HepG2 (cell line): ENCODE results near the gene AP5Z1.

Experiments used
- CBX2 ChIP-seq, 2 experiments: fragments of 200-600 bp in 1 of 2; sonication (generic); formaldehyde crosslinking in 1 of 2; IDR thresholded peaks; 2 replicates each; pipeline versions ENCODE4 v1.7.0 to v1.8.1; 2018 to 2022; ENCODE audit warnings: low read depth in 2 of 2, low read length in 1 of 2, mild to moderate bottlenecking in 1 of 2, missing genetic modification reagents in 1 of 2
- FOXK2 ChIP-seq: fragments of 450-650 bp; IDR thresholded peaks from 2 replicates; pipeline ENCODE4 v1.6.1; 2016
- HMGXB4 ChIP-seq, 2 experiments: sonication (generic) in 1 of 2; formaldehyde crosslinking in 1 of 2; IDR thresholded peaks; 2 replicates each; pipeline versions ENCODE4 v1.4.0 to v1.6.1; 2018 to 2020; ENCODE audit warnings: missing genetic modification reagents in 2 of 2, borderline replicate concordance in 1 of 2, low read depth in 1 of 2, mild to moderate bottlenecking in 1 of 2, missing biosample characterization in 1 of 2
- KLF6 ChIP-seq: IDR thresholded peaks from 2 replicates; pipeline ENCODE4 v1.8.0; 2016; ENCODE audit warnings: missing biosample characterization, missing genetic modification reagents
- YY1 ChIP-seq: IDR thresholded peaks from 2 replicates; pipeline ENCODE4 v1.6.1; 2011; ENCODE audit warnings: low read length, low read depth, moderate library complexity, mild to moderate bottlenecking; ENCODE audit not compliant: insufficient read depth, insufficient replicate concordance
- ZFP82 ChIP-seq: sonication (generic); formaldehyde crosslinking; IDR thresholded peaks from 2 replicates; pipeline ENCODE4 v1.5.1; 2020; ENCODE audit warnings: mild to moderate bottlenecking, missing genetic modification reagents, borderline replicate concordance
- ZNF563 ChIP-seq: sonication (generic); formaldehyde crosslinking; IDR thresholded peaks from 2 replicates; pipeline ENCODE4 v1.8.0; 2022; ENCODE audit warnings: mild to moderate bottlenecking, moderate library complexity, missing genetic modification reagents
- TF ChIP-seq, protein P1 (sequence below): sonication (generic); formaldehyde crosslinking; IDR thresholded peaks from 2 replicates; pipeline ENCODE4 v1.5.1; 2020; ENCODE audit warnings: mild to moderate bottlenecking, missing genetic modification reagents, moderate library complexity
- TF ChIP-seq, protein P2 (sequence below): sonication (generic); formaldehyde crosslinking; IDR thresholded peaks from 2 replicates; pipeline ENCODE4 v1.5.0; 2020; ENCODE audit warnings: mild to moderate bottlenecking, missing genetic modification reagents, moderate library complexity
- TF ChIP-seq, protein P3 (sequence below): sonication (generic); formaldehyde crosslinking; IDR thresholded peaks from 2 replicates; pipeline ENCODE4 v1.4.0; 2020; ENCODE audit warnings: mild to moderate bottlenecking, missing genetic modification reagents
- TF ChIP-seq, protein P4 (sequence below): sonication (generic); formaldehyde crosslinking; IDR thresholded peaks from 2 replicates; pipeline ENCODE4 v1.8.1; 2023; ENCODE audit warnings: mild to moderate bottlenecking, missing genetic modification reagents

- TF ChIP-seq, protein P1, sequence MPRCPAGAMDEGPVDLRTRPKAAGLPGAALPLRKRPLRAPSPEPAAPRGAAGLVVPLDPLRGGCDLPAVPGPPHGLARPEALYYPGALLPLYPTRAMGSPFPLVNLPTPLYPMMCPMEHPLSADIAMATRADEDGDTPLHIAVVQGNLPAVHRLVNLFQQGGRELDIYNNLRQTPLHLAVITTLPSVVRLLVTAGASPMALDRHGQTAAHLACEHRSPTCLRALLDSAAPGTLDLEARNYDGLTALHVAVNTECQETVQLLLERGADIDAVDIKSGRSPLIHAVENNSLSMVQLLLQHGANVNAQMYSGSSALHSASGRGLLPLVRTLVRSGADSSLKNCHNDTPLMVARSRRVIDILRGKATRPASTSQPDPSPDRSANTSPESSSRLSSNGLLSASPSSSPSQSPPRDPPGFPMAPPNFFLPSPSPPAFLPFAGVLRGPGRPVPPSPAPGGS (CRISPR knock-in tag): no peak
- TF ChIP-seq, protein P2, sequence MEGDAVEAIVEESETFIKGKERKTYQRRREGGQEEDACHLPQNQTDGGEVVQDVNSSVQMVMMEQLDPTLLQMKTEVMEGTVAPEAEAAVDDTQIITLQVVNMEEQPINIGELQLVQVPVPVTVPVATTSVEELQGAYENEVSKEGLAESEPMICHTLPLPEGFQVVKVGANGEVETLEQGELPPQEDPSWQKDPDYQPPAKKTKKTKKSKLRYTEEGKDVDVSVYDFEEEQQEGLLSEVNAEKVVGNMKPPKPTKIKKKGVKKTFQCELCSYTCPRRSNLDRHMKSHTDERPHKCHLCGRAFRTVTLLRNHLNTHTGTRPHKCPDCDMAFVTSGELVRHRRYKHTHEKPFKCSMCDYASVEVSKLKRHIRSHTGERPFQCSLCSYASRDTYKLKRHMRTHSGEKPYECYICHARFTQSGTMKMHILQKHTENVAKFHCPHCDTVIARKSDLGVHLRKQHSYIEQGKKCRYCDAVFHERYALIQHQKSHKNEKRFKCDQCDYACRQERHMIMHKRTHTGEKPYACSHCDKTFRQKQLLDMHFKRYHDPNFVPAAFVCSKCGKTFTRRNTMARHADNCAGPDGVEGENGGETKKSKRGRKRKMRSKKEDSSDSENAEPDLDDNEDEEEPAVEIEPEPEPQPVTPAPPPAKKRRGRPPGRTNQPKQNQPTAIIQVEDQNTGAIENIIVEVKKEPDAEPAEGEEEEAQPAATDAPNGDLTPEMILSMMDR (CRISPR knock-in tag): no peak
- TF ChIP-seq ZNF563 (CRISPR knock-in tag) (no peak), CBX2 (IDR thresholded peaks at IDR 0.05; ENCODE audit: low read depth, low read length) (no peak), CBX2 (CRISPR knock-in tag; IDR thresholded peaks at IDR 0.05; ENCODE audit: low read depth) (no peak), ZFP82 (CRISPR knock-in tag) (no peak), KLF6 (CRISPR knock-in tag) (no peak), YY1 (no peak), FOXK2 (no peak), HMGXB4 (CRISPR knock-in tag; IDR thresholded peaks at IDR 0.05; ENCODE audit: borderline replicate concordance in 1 of 2, low read depth in 1 of 2) (no peak)
- TF ChIP-seq, protein P3, sequence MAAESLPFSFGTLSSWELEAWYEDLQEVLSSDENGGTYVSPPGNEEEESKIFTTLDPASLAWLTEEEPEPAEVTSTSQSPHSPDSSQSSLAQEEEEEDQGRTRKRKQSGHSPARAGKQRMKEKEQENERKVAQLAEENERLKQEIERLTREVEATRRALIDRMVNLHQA (CRISPR knock-in tag): no peak
- TF ChIP-seq, protein P4, sequence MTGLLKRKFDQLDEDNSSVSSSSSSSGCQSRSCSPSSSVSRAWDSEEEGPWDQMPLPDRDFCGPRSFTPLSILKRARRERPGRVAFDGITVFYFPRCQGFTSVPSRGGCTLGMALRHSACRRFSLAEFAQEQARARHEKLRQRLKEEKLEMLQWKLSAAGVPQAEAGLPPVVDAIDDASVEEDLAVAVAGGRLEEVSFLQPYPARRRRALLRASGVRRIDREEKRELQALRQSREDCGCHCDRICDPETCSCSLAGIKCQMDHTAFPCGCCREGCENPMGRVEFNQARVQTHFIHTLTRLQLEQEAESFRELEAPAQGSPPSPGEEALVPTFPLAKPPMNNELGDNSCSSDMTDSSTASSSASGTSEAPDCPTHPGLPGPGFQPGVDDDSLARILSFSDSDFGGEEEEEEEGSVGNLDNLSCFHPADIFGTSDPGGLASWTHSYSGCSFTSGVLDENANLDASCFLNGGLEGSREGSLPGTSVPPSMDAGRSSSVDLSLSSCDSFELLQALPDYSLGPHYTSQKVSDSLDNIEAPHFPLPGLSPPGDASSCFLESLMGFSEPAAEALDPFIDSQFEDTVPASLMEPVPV (CRISPR knock-in tag): no peak
These were observed 45.6 kb downstream of the AP5Z1 start for GRCh38 chr7:4820967-4821471.
